Astrocyte (in vitro differentiated cells and primary cell): ENCODE measurements around the gene AHDC1. TPM values are rescaled to one million over a fixed set of nuclear protein-coding genes. Genes with fewer than 3 reads are reported as not detected.

ENCODE experiments used
- DNase-seq: peaks from one replicate; pipeline ENCODE4 v3.0.0-alpha.2; 2010; ENCODE audit warnings: low read depth
- FAIRE-seq: peaks from 2 replicates; lab custom pipeline; 2011; peaks lifted over from hg19 to GRCh38; lab: Jason Lieb, UNC
- H2AFZ ChIP-seq: 2 replicates; pipeline ENCODE4 v1.6.0; 2012; ENCODE audit warnings: low read depth, low read length, inconsistent platforms
- H3K27ac ChIP-seq: 2 replicates; pipeline ENCODE4 v1.5.1; 2011; ENCODE audit warnings: low read depth, low read length, inconsistent platforms
- H3K27me3 ChIP-seq: 2 replicates; pipeline ENCODE4 v1.6.0; 2011; ENCODE audit warnings: low read length, inconsistent platforms; ENCODE audit not compliant: insufficient read depth
- H3K36me3 ChIP-seq: 2 replicates; pipeline ENCODE4 v1.5.1; 2011; ENCODE audit warnings: low read length, inconsistent platforms; ENCODE audit not compliant: insufficient read depth
- H3K4me1 ChIP-seq: 2 replicates; pipeline ENCODE4 v1.5.1; 2011; ENCODE audit warnings: low read length, inconsistent platforms; ENCODE audit not compliant: insufficient read depth
- H3K4me2 ChIP-seq: 2 replicates; pipeline ENCODE4 v1.6.0; 2012; ENCODE audit warnings: low read length, inconsistent platforms
- H3K4me3 ChIP-seq: 2 replicates; pipeline ENCODE4 v1.5.1; 2011; ENCODE audit warnings: low read depth, mild to moderate bottlenecking, low read length, inconsistent platforms; ENCODE audit not compliant: insufficient read depth
- H3K79me2 ChIP-seq: 2 replicates; pipeline ENCODE4 v1.6.0; 2012; ENCODE audit warnings: mild to moderate bottlenecking, low read length, inconsistent platforms; ENCODE audit not compliant: insufficient read depth
- H3K9ac ChIP-seq: 2 replicates; pipeline ENCODE4 v1.6.0; 2012; ENCODE audit warnings: mild to moderate bottlenecking, low read length, inconsistent platforms
- H3K9me3 ChIP-seq: 2 replicates; pipeline ENCODE4 v1.5.1; 2012; ENCODE audit warnings: low read depth, mild to moderate bottlenecking, low read length, inconsistent platforms; ENCODE audit not compliant: insufficient read depth
- H4K20me1 ChIP-seq: 2 replicates; pipeline ENCODE4 v1.6.0; 2012; ENCODE audit warnings: low read length, inconsistent platforms; ENCODE audit not compliant: insufficient read depth
- H3K27ac Mint-ChIP-seq: one replicate; pipeline ENCODE4 v1.8.0; 2021; ENCODE audit warnings: mild to moderate bottlenecking, mixed read lengths; ENCODE audit not compliant: unreplicated experiment
- H3K27me3 Mint-ChIP-seq: one replicate; pipeline ENCODE4 v1.8.0; 2021; ENCODE audit warnings: low read depth, mixed read lengths; ENCODE audit not compliant: unreplicated experiment
- H3K36me3 Mint-ChIP-seq: one replicate; pipeline ENCODE4 v1.8.0; 2021; ENCODE audit warnings: low read depth, mixed read lengths; ENCODE audit not compliant: unreplicated experiment
- H3K4me1 Mint-ChIP-seq: one replicate; pipeline ENCODE4 v1.8.0; 2021; ENCODE audit warnings: low read depth, mixed read lengths; ENCODE audit not compliant: unreplicated experiment
- H3K4me3 Mint-ChIP-seq: one replicate; pipeline ENCODE4 v1.8.0; 2021; ENCODE audit warnings: mild to moderate bottlenecking, moderate library complexity, mixed read lengths; ENCODE audit not compliant: unreplicated experiment
- H3K9me3 Mint-ChIP-seq: one replicate; pipeline ENCODE4 v1.8.0; 2021; ENCODE audit warnings: mild to moderate bottlenecking, mixed read lengths; ENCODE audit not compliant: unreplicated experiment
- CTCF ChIP-seq: IDR thresholded peaks from 2 replicates; pipeline ENCODE4 v1.5.1; 2011; ENCODE audit warnings: low read depth, mild to moderate bottlenecking, inconsistent platforms, low read length, moderate library complexity; ENCODE audit not compliant: insufficient read depth
- EZH2 ChIP-seq: IDR thresholded peaks from 2 replicates; pipeline ENCODE4 v1.6.1; 2012; ENCODE audit warnings: mild to moderate bottlenecking, low read length, inconsistent platforms; ENCODE audit not compliant: insufficient read depth
- total RNA-seq: library from RNA; stranded (reverse); gene quantifications from 2 replicates; pipeline ENCODE4 v1.2.1, GENCODE V29; 2021

Gene AHDC1
- total RNA-seq, 1 donor from 2014 or later: 75.7 TPM

- H3K4me2 ChIP-seq: peak overlapping the region; percentile 18
- H3K4me1 Mint-ChIP-seq: peaks cover 14% of the 10 kb centered on the region
- no peaks in the 10 kb centered on the region for H3K27me3 ChIP-seq
- H3K27ac ChIP-seq: no peak overlapping the region
- DNase-seq: no peak
- TF ChIP-seq EZH2 (no peak), CTCF (no peak)
- peak overlapping the region; percentile 54 for H3K27ac Mint-ChIP-seq
- no peak overlapping the region for H3K4me3 Mint-ChIP-seq
- no peak overlapping the region for H3K9ac ChIP-seq
- peaks cover 90% of the 10 kb centered on the region for H3K79me2 ChIP-seq
- no peaks in the 10 kb centered on the region for H3K36me3 Mint-ChIP-seq
- no peak overlapping the region for H2AFZ ChIP-seq
- H3K36me3 ChIP-seq: peaks cover 4% of the 10 kb centered on the region
- H3K4me1 ChIP-seq: peaks cover 76% of the 10 kb centered on the region
- H3K27me3 Mint-ChIP-seq: no peaks in the 10 kb centered on the region
- no peaks in the 10 kb centered on the region for H3K9me3 Mint-ChIP-seq
- H3K4me3 ChIP-seq: no peak overlapping the region
- no peak for FAIRE-seq
- no peaks in the 10 kb centered on the region for H3K9me3 ChIP-seq
- peaks cover 100% of the 10 kb centered on the region for H4K20me1 ChIP-seq
Observed at GRCh38 chr1:27592931-27593677, 10.8 kb downstream of the AHDC1 start.

- Histone ChIP-seq H2AFZ (no peak overlapping the region), H3K4me2 (peak overlapping the region; percentile 18), H4K20me1 (peaks cover 100% of the 10 kb centered on the region), H3K79me2 (peaks cover 90% of the 10 kb centered on the region), H3K9me3 (no peaks in the 10 kb centered on the region), H3K27me3 (no peaks in the 10 kb centered on the region), H3K4me3 (no peak overlapping the region), H3K9ac (no peak overlapping the region), H3K36me3 (peaks cover 4% of the 10 kb centered on the region), H3K4me1 (peaks cover 69% of the 10 kb centered on the region), H3K27ac (no peak overlapping the region)
- Mint-ChIP-seq H3K36me3 (no peaks in the 10 kb centered on the region), H3K4me3 (no peak overlapping the region), H3K9me3 (no peaks in the 10 kb centered on the region), H3K27me3 (no peaks in the 10 kb centered on the region), H3K27ac (no peak overlapping the region), H3K4me1 (peaks cover 14% of the 10 kb centered on the region)
- DNase-seq (no peak), FAIRE-seq (no peak)
- TF ChIP-seq EZH2 (no peak), CTCF (no peak)
Observed at GRCh38 chr1:27592232-27592930, 11.6 kb downstream of the AHDC1 start.
